HepG2 (cell line): Measurements from ENCODE around the gene CDX2. TPM values are rescaled to one million over a fixed set of nuclear protein-coding genes. Genes with fewer than 3 reads are reported as not detected.

Source experiments
- ATAC-seq: fragments of 200-7000 bp; cut with Tn5 transposase; 3 replicates; pipeline ENCODE4 v1.9.1; 2020; ENCODE audit warnings: mild to moderate bottlenecking, moderate library complexity
- Bru-seq: library from RNA; stranded (reverse); fragments of 400-500 nt; gene quantifications from one replicate; lab custom pipeline; 2021; lab: Mats Ljungman, UMichigan
- BruChase-seq, 2 experiments: library from RNA; stranded (reverse); fragments of 400-500 nt; gene quantifications; one replicate each; lab custom pipeline; 2021; lab: Mats Ljungman, UMichigan
- BruUV-seq: library from RNA; stranded (reverse); fragments of 400-500 nt; replicated peaks from 2 replicates; lab custom pipeline; 2021; lab: Mats Ljungman, UMichigan
- CTCF ChIA-PET: fragments of 300-600 bp; formaldehyde crosslinking; extraction: SDS; loops from one replicate; lab custom pipeline; 2021; ENCODE audit warnings: low total read pairs, inconsistent platforms, low intra/inter-chr PET ratio; lab: Yijun Ruan, JAX
- POLR2A ChIA-PET: fragments of 350-600 bp; sonication (Branson Sonifier 250); formaldehyde crosslinking; loops from one replicate; lab custom pipeline; 2020; ENCODE audit warnings: antibody characterized with exemption, inconsistent platforms; lab: Yijun Ruan, JAX
- DNase-seq: peaks from one replicate; pipeline ENCODE4 v3.0.0-alpha.2; 2015; ENCODE audit warnings: low spot score
- FAIRE-seq: peaks from 3 replicates; lab custom pipeline; 2011; peaks lifted over from hg19 to GRCh38; lab: Jason Lieb, UNC
- H2AFZ ChIP-seq: one replicate; pipeline ENCODE4 v1.6.1; 2011; ENCODE audit warnings: low read length, inconsistent platforms
- H3K27ac ChIP-seq: fragments of 300-600 bp; 3 replicates; pipeline ENCODE4 v1.8.0; 2011; ENCODE audit warnings: mixed run types, mild to moderate bottlenecking, mixed read lengths, low read length, inconsistent platforms; ENCODE audit not compliant: insufficient read depth; ENCODE audit errors: extremely low read length
- H3K27me3 ChIP-seq, 2 experiments: fragments of 200-600 bp in 1 of 2; 2 replicates in 1 of 2; 3 replicates in 1 of 2; pipeline versions ENCODE4 v1.6.0 to v1.8.0; 2011; ENCODE audit warnings: low read length in 2 of 2, mild to moderate bottlenecking in 2 of 2, moderate library complexity in 2 of 2, inconsistent platforms in 1 of 2; ENCODE audit not compliant: insufficient read depth in 2 of 2, control insufficient read depth in 1 of 2
- H3K36me3 ChIP-seq, 2 experiments: fragments of 200-600 bp in 1 of 2; replicated peaks in 1 of 2; 2 replicates in 1 of 2; 3 replicates in 1 of 2; pipeline versions ENCODE4 v1.5.1 to v1.8.0; 2011; ENCODE audit warnings: low read length in 2 of 2, inconsistent platforms in 1 of 2; ENCODE audit not compliant: insufficient read depth in 2 of 2, control insufficient read depth in 1 of 2
- H3K4me1 ChIP-seq: 2 replicates; pipeline ENCODE4 v1.5.1; 2012; ENCODE audit warnings: low read length, inconsistent platforms; ENCODE audit not compliant: insufficient read depth
- H3K4me2 ChIP-seq: 2 replicates; pipeline ENCODE4 v1.6.0; 2011; ENCODE audit warnings: low read depth, low read length, inconsistent platforms
- H3K4me3 ChIP-seq, 3 experiments: fragments of 200-600 bp in 1 of 3; sonication (generic), shearing (Covaris generic) in 1 of 3; replicated peaks in 1 of 3; 2 replicates each; pipeline ENCODE4 v1.5.1; 2011 to 2016; ENCODE audit warnings: low read length in 3 of 3, inconsistent platforms in 2 of 3, low read depth in 2 of 3, mild to moderate bottlenecking in 2 of 3, control low read depth in 1 of 3, mixed read lengths in 1 of 3; ENCODE audit not compliant: insufficient read depth in 1 of 3
- H3K79me2 ChIP-seq: one replicate; pipeline ENCODE4 v1.6.1; 2011; ENCODE audit warnings: low read length, inconsistent platforms; ENCODE audit not compliant: insufficient read depth
- H3K9ac ChIP-seq: 2 replicates; pipeline ENCODE4 v1.6.0; 2011; ENCODE audit warnings: mild to moderate bottlenecking, low read depth, low read length, inconsistent platforms; ENCODE audit not compliant: insufficient read depth
- H3K9me3 ChIP-seq: 2 replicates; pipeline ENCODE4 v1.5.1; 2012; ENCODE audit warnings: mild to moderate bottlenecking, low read length
- H4K20me1 ChIP-seq: 2 replicates; pipeline ENCODE4 v1.6.0; 2011; ENCODE audit warnings: inconsistent platforms, mild to moderate bottlenecking, low read length, moderate library complexity; ENCODE audit not compliant: insufficient read depth
- EZH2 ChIP-seq: conservative IDR thresholded peaks from 2 replicates; pipeline ENCODE4 v1.6.1; 2012; ENCODE audit warnings: mild to moderate bottlenecking, low read depth, low read length, moderate library complexity
- MTF2 ChIP-seq: sonication (generic); formaldehyde crosslinking; IDR thresholded peaks from 2 replicates; pipeline ENCODE4 v1.5.0; 2020; ENCODE audit warnings: missing genetic modification reagents, borderline replicate concordance
- NFKB2 ChIP-seq: sonication (generic); formaldehyde crosslinking; IDR thresholded peaks from 2 replicates; pipeline ENCODE4 v1.4.0; 2020; ENCODE audit warnings: missing genetic modification reagents, borderline replicate concordance
- SOX6 ChIP-seq, 2 experiments: fragments of 450-650 bp in 1 of 2; sonication (generic) in 1 of 2; formaldehyde crosslinking in 1 of 2; IDR thresholded peaks; 2 replicates each; pipeline versions ENCODE4 v1.4.0 to v1.6.1; 2017 to 2020; ENCODE audit warnings: antibody characterized with exemption in 1 of 2, mild to moderate bottlenecking in 1 of 2, missing genetic modification reagents in 1 of 2
- TCF7 ChIP-seq: sonication (generic); IDR thresholded peaks from 2 replicates; pipeline ENCODE4 v1.6.1; 2016; ENCODE audit warnings: antibody characterized with exemption, low read depth
- ZBTB8A ChIP-seq: sonication (generic); formaldehyde crosslinking; IDR thresholded peaks from 2 replicates; pipeline ENCODE4 v1.4.0; 2020; ENCODE audit warnings: mild to moderate bottlenecking, low read depth, missing genetic modification reagents, borderline replicate concordance
- ZEB1 ChIP-seq: IDR thresholded peaks from 2 replicates; pipeline ENCODE4 v1.6.1; 2012; ENCODE audit warnings: mild to moderate bottlenecking, low read depth, inconsistent platforms; ENCODE audit not compliant: insufficient replicate concordance
- ZNF563 ChIP-seq: sonication (generic); formaldehyde crosslinking; IDR thresholded peaks from 2 replicates; pipeline ENCODE4 v1.8.0; 2022; ENCODE audit warnings: mild to moderate bottlenecking, moderate library complexity, missing genetic modification reagents
- ZNF614 ChIP-seq: IDR thresholded peaks from 2 replicates; pipeline ENCODE4 v1.6.1; 2018; ENCODE audit warnings: missing biosample characterization, missing genetic modification reagents, inconsistent platforms, borderline replicate concordance
- WGBS: methylation state at CpG from one replicate; pipeline ENCODE4 v1.1.6; 2017; ENCODE audit warnings: low lambda C conversion rate; 5-methylcytosine and 5-hydroxymethylcytosine counted together
- in situ Hi-C: cut with HindIII; loops from 2 replicates; pipeline ENCODE4 v1.10.0; 2017; ENCODE audit warnings: low pct_unique_long_range_greater_than_20kb; ENCODE audit not compliant: extremely low pct_ligation_motif_present
- intact Hi-C: fragments of 100-400 bp; cut with micrococcal nuclease; formaldehyde crosslinking; loops from one replicate; pipeline ENCODE4 v1.10.0; 2022; ENCODE audit not compliant: unreplicated experiment
- long read RNA-seq, 2 experiments: library from RNA in 1 of 2; library from polyadenylated mRNA in 1 of 2; stranded (forward) in 1 of 2; unstranded in 1 of 2; transcript quantifications; one replicate each; pipeline ENCODE4 v2.0.0, GENCODE V29; 2019 to 2022
- polyA minus RNA-seq, 3 experiments: library from RNA; depleted of rRNA, polyadenylated mRNA; stranded (reverse); fragments of >200 nt; gene quantifications; 2 replicates each; pipeline ENCODE4 v1.2.3, GENCODE V29; 2011; ENCODE audit warnings: low replicate concordance in 1 of 3
- polyA plus RNA-seq, 8 experiments: library from polyadenylated mRNA; depleted of rRNA in 3 of 8; stranded (reverse) in 7 of 8; unstranded in 1 of 8; fragments of >200 nt; fragmentation: Illumina TruSeq in 4 of 8; extraction: Trizol in 4 of 8; gene quantifications; 2 replicates each; pipeline versions ENCODE4 v1.2.1 to v1.2.3, GENCODE V29; 2011 to 2016; ENCODE audit warnings: low read depth in 4 of 8, missing spikeins in 1 of 8, mixed read lengths in 1 of 8; ENCODE audit not compliant: insufficient read depth in 1 of 8
- total RNA-seq, 5 experiments: library from RNA; depleted of rRNA; stranded (reverse); fragments of >200 nt; fragmentation: Illumina TruSeq; extraction: Trizol; gene quantifications; 2 replicates each; pipeline ENCODE4 v1.2.3, GENCODE V29; 2016; ENCODE audit warnings: low read depth in 1 of 5
- TF ChIP-seq, protein P1 (sequence below), 2 experiments: sonication (generic) in 1 of 2; formaldehyde crosslinking in 1 of 2; IDR thresholded peaks; 2 replicates each; pipeline versions ENCODE4 v1.6.1 to v1.9.0; 2014 to 2022; ENCODE audit warnings: antibody characterized with exemption in 1 of 2, borderline replicate concordance in 1 of 2, inconsistent platforms in 1 of 2, low read depth in 1 of 2, missing genetic modification reagents in 1 of 2

CDX2 gene, protein sequence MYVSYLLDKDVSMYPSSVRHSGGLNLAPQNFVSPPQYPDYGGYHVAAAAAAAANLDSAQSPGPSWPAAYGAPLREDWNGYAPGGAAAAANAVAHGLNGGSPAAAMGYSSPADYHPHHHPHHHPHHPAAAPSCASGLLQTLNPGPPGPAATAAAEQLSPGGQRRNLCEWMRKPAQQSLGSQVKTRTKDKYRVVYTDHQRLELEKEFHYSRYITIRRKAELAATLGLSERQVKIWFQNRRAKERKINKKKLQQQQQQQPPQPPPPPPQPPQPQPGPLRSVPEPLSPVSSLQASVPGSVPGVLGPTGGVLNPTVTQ
- 0.04 TPM in 1 of 2 replicates, not detected in the other for total RNA-seq (2016; rRNA removed; fragmentation: Illumina TruSeq; extraction: Trizol)
- 0.09 TPM in 1 of 2 replicates, not detected in the other for total RNA-seq (2016; cell fraction: cytosol; rRNA removed; fragmentation: Illumina TruSeq; extraction: Trizol; ENCODE audit: low read depth)
- 0.04 TPM in 1 of 2 replicates, not detected in the other for total RNA-seq (2016; cell fraction: insoluble cytoplasmic fraction; rRNA removed; fragmentation: Illumina TruSeq; extraction: Trizol)
- total RNA-seq (2016; cell fraction: membrane; rRNA removed; fragmentation: Illumina TruSeq; extraction: Trizol): 0.14 and 0.25 TPM in 2 replicates
- not detected in 2 replicates for total RNA-seq (2016; cell fraction: nucleus; rRNA removed; fragmentation: Illumina TruSeq; extraction: Trizol)
- polyA plus RNA-seq (2011; rRNA removed): not detected in 2 replicates
- not detected in 2 replicates for polyA plus RNA-seq (2011; cell fraction: cytosol; rRNA removed)
- polyA plus RNA-seq (2011; cell fraction: nucleus; rRNA removed): 0.27 TPM in 1 of 2 replicates, not detected in the other
- not detected in 2 replicates for polyA plus RNA-seq (2012)
- 0.02 and 0.08 TPM in 2 replicates for polyA plus RNA-seq (2016; cell fraction: cytosol; fragmentation: Illumina TruSeq; extraction: Trizol; ENCODE audit: low read depth)
- not detected in 2 replicates for polyA plus RNA-seq (2016; cell fraction: insoluble cytoplasmic fraction; fragmentation: Illumina TruSeq; extraction: Trizol; ENCODE audit: low read depth)
- polyA plus RNA-seq (2016; cell fraction: membrane; fragmentation: Illumina TruSeq; extraction: Trizol; ENCODE audit: low read depth): 0.22 TPM in 1 of 2 replicates, not detected in the other
- polyA plus RNA-seq (2016; cell fraction: nucleus; fragmentation: Illumina TruSeq; extraction: Trizol; ENCODE audit: insufficient read depth, low read depth): not detected in 2 replicates
- polyA minus RNA-seq (2011; rRNA and poly(A)+ RNA removed; ENCODE audit: low replicate concordance): not detected in 2 replicates
- not detected in 2 replicates for polyA minus RNA-seq (2011; cell fraction: cytosol; rRNA and poly(A)+ RNA removed)
- 0.13 TPM in 1 of 2 replicates, not detected in the other for polyA minus RNA-seq (2011; cell fraction: nucleus; rRNA and poly(A)+ RNA removed)
- percentile 13 among the genes with signal in this experiment for Bru-seq, nascent RNA
- BruChase-seq, experiment 1, labeled RNA remaining after a 6-hour chase: not detected
- BruChase-seq, experiment 2, labeled RNA remaining after a 2-hour chase: percentile 9 among the genes with signal in this experiment
- long read RNA-seq, experiment 1, partial matches to known transcripts: 0 of 1 reads
- long read RNA-seq, experiment 1, other reads (novel, unspliced or antisense): 1 of 1 reads
- long read RNA-seq, experiment 2: 0 reads

DNA sequence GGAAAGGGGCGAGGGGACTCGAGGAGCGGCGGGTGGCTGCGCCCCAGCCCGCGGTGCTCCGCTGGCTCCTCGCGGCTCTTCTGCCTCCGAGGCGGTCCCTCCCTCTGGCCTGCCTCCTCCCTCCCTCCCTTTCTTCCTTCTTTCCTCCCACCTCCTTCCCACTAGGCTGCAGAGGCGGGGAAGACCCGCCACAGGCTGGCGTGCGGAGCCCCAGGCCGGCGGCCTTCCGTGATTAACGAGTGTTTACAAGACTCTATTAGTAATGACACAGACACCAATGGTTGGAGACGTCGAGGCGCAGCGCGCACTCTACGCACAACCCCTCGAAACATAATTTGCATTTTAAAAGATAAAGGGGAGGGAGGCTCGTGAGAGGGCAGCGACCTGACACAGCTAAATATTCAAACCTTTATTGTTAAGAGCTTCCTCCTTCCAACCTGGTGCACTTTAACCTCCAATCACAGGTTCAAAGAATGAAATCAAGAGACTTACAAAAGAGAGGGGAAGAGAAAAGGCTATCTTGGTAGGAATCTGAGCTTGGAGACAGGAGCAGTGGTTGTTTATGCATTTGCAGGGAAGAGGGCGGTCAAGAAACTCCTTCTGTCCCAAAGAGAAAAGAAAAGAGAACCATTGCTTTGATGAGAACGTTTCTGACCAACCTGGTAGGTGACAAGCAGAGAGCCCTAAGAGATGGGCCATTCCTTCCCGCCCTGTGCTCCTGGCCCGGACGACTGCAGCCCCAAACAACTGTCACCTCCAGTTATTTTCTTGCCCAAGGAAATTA lies at the start of gene CDX2:
TSS of gene CDX2 (minus strand) at position 234 of the 784 bp plus-strand sequence. CDS start 309 bp downstream, outside the sequence.
- ATAC-seq (no peak), DNase-seq (no peak), FAIRE-seq (no peak)
- no TSS peak for BruUV-seq
- intact Hi-C loops (no loop called here), in situ Hi-C loops (loop anchor here (25.0 kb wide), 1 partner anchor 1007 kb away; no protein-coding TSS in a partner anchor)
- H3K27me3 ChIP-seq: peaks cover 19 to 77% of the 10 kb centered on the region in 2 experiments
- ChIA-PET CTCF (no interaction called here), POLR2A (no interaction called here)
- H3K9me3 ChIP-seq: no peaks in the 10 kb centered on the region
- H3K27ac ChIP-seq: no peak within 1 kb of the TSS
- H3K4me2 ChIP-seq: peak within 1 kb of the TSS; percentile 68
- 11% methylated on average over 29 of the region's 34 CpGs for WGBS
- no peaks in the 10 kb centered on the region for H3K36me3 ChIP-seq
- H2AFZ ChIP-seq: no peak within 1 kb of the TSS
- H3K9ac ChIP-seq: 0 out of 2 replicates have a peak within 1 kb of the TSS, but pooled peaks have one; percentile 8
- H3K4me1 ChIP-seq: peaks cover 21% of the 10 kb centered on the region; the same call in 1 of the 2 replicates
- H4K20me1 ChIP-seq: no peaks in the 10 kb centered on the region
- H3K4me3 ChIP-seq: peak within 1 kb of the TSS; percentile 30 to 60 (median 34); a peak in 5 of 6 replicates
- H3K79me2 ChIP-seq: no peaks in the 10 kb centered on the region
- TF ChIP-seq ZNF614: no peak
- no peak for TF ChIP-seq ZNF563 (CRISPR knock-in tag)
- TF ChIP-seq MTF2 (CRISPR knock-in tag): 0 out of 2 replicates have a peak, but pooled peaks have one; percentile 4
- no peak for TF ChIP-seq ZBTB8A
- no peak for TF ChIP-seq TCF7
- TF ChIP-seq, protein P1, sequence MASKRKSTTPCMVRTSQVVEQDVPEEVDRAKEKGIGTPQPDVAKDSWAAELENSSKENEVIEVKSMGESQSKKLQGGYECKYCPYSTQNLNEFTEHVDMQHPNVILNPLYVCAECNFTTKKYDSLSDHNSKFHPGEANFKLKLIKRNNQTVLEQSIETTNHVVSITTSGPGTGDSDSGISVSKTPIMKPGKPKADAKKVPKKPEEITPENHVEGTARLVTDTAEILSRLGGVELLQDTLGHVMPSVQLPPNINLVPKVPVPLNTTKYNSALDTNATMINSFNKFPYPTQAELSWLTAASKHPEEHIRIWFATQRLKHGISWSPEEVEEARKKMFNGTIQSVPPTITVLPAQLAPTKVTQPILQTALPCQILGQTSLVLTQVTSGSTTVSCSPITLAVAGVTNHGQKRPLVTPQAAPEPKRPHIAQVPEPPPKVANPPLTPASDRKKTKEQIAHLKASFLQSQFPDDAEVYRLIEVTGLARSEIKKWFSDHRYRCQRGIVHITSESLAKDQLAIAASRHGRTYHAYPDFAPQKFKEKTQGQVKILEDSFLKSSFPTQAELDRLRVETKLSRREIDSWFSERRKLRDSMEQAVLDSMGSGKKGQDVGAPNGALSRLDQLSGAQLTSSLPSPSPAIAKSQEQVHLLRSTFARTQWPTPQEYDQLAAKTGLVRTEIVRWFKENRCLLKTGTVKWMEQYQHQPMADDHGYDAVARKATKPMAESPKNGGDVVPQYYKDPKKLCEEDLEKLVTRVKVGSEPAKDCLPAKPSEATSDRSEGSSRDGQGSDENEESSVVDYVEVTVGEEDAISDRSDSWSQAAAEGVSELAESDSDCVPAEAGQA (IDR thresholded peaks at IDR 0.05; ENCODE audit: low read depth): no peak
- TF ChIP-seq, protein P1 (CRISPR knock-in tag; IDR thresholded peaks at IDR 0.05; ENCODE audit: borderline replicate concordance): no peak
- TF ChIP-seq NFKB2 (CRISPR knock-in tag): no peak
- TF ChIP-seq EZH2: peak; percentile 66
- no peak for TF ChIP-seq ZEB1
- no peak for TF ChIP-seq SOX6 (IDR thresholded peaks at IDR 0.05)
- no peak for TF ChIP-seq SOX6 (CRISPR knock-in tag; IDR thresholded peaks at IDR 0.05)
